MCF 10A (cell line): ENCODE results near the gene KCTD14. TPM values are rescaled to one million over a fixed set of nuclear protein-coding genes. Genes with fewer than 3 reads are reported as not detected.

Experiments used
- BruUV-seq: library from RNA; stranded (reverse); fragments of 400-500 nt; replicated peaks from 2 replicates; lab custom pipeline; 2021; lab: Mats Ljungman, UMichigan
- CTCF ChIA-PET: fragments of 300-600 bp; sonication (Branson Sonifier 250); formaldehyde crosslinking; extraction: SDS; loops from one replicate; lab custom pipeline; 2021; ENCODE audit warnings: antibody characterized with exemption, inconsistent platforms; lab: Yijun Ruan, JAX
- POLR2A ChIA-PET: fragments of 300-600, 350-650 bp; sonication (Branson Sonifier 250); formaldehyde crosslinking; extraction: SDS; loops from one replicate; lab custom pipeline; 2020; ENCODE audit warnings: antibody characterized with exemption, inconsistent platforms; lab: Yijun Ruan, JAX
- DNase-seq: peaks from one replicate; pipeline ENCODE4 v3.0.0-alpha.2; 2018; ENCODE audit not compliant: unreplicated experiment
- H3K27ac Mint-ChIP-seq: one replicate; pipeline ENCODE4 v1.8.0; 2022; ENCODE audit warnings: mild to moderate bottlenecking, low read depth, mixed read lengths; ENCODE audit not compliant: unreplicated experiment
- H3K27me3 Mint-ChIP-seq: one replicate; pipeline ENCODE4 v1.8.0; 2022; ENCODE audit warnings: mixed read lengths; ENCODE audit not compliant: insufficient read depth, unreplicated experiment
- H3K36me3 Mint-ChIP-seq: one replicate; pipeline ENCODE4 v1.8.0; 2022; ENCODE audit warnings: mild to moderate bottlenecking, moderate library complexity, mixed read lengths; ENCODE audit not compliant: insufficient read depth, unreplicated experiment
- H3K4me1 Mint-ChIP-seq: one replicate; pipeline ENCODE4 v1.8.0; 2022; ENCODE audit warnings: mixed read lengths; ENCODE audit not compliant: insufficient read depth, unreplicated experiment
- H3K4me3 Mint-ChIP-seq: one replicate; pipeline ENCODE4 v1.8.0; 2022; ENCODE audit warnings: mild to moderate bottlenecking, moderate library complexity, mixed read lengths; ENCODE audit not compliant: unreplicated experiment
- H3K9me3 Mint-ChIP-seq: one replicate; pipeline ENCODE4 v1.8.0; 2022; ENCODE audit warnings: mixed read lengths; ENCODE audit not compliant: unreplicated experiment
- intact Hi-C: fragments of 100-400 bp; cut with micrococcal nuclease; formaldehyde crosslinking; loops from 2 replicates; pipeline ENCODE4 v1.14.1; 2022
- total RNA-seq: library from RNA; stranded (reverse); gene quantifications from 2 replicates; pipeline ENCODE4 v1.2.3, GENCODE V29; 2022
- TF ChIP-seq, protein P1 (sequence below): fragments of 200-600 bp; IDR thresholded peaks from one replicate; pipeline ENCODE4 v1.8.0; 2022; ENCODE audit warnings: antibody characterized with exemption, mild to moderate bottlenecking; ENCODE audit not compliant: unreplicated experiment

Gene KCTD14
- total RNA-seq, 1 experiment from 2014 or later = 2.2 TPM

DNA sequence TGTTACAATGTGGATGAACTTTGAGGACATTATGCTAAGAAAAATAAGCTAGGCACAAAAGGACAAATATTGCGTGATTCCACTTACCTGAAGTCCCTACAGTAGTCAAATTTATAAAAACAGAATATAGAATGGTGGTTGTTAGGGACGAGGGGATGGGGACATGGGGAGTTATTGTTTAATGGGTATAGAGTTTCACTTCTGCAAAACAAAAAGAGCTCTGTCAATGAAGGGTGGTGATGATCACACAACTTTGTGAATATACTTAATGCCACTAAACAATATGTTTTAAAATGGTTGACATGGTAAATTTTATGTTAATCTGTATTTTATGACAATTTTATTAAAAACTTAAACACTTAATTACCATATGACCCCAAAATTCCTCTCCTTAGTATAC lies 54.7 kb downstream of the KCTD14 start:
- POLR2A ChIA-PET = no interaction called here
- CTCF ChIA-PET = no interaction called here
- intact Hi-C loops = no loop called here
- Mint-ChIP-seq H3K4me1 (no peaks in the 10 kb centered on the region), H3K36me3 (peaks cover 5% of the 10 kb centered on the region), H3K4me3 (no peak overlapping the region), H3K27ac (no peak overlapping the region), H3K27me3 (no peaks in the 10 kb centered on the region), H3K9me3 (no peaks in the 10 kb centered on the region)
- no peak for DNase-seq
- TF ChIP-seq, protein P1, sequence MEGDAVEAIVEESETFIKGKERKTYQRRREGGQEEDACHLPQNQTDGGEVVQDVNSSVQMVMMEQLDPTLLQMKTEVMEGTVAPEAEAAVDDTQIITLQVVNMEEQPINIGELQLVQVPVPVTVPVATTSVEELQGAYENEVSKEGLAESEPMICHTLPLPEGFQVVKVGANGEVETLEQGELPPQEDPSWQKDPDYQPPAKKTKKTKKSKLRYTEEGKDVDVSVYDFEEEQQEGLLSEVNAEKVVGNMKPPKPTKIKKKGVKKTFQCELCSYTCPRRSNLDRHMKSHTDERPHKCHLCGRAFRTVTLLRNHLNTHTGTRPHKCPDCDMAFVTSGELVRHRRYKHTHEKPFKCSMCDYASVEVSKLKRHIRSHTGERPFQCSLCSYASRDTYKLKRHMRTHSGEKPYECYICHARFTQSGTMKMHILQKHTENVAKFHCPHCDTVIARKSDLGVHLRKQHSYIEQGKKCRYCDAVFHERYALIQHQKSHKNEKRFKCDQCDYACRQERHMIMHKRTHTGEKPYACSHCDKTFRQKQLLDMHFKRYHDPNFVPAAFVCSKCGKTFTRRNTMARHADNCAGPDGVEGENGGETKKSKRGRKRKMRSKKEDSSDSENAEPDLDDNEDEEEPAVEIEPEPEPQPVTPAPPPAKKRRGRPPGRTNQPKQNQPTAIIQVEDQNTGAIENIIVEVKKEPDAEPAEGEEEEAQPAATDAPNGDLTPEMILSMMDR = no peak
- BruUV-seq = no TSS peak

DNA sequence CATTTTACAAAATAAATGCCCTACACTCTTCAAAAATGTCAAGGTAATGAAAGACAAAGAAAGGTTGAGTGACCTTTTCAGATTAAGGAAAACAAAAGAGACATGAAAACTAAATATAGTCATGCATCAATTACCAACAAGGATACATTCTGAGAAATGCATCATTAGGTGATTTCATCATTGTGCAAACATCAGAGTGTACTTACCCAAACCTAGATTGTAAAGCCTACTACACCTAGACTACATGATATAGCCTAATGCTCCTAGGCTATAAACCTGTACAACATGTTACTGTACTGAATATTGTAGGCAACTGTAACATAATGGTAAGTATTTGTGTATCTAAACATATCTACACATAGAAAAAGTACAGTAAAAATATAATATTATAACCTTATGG lies 55.3 kb downstream of the KCTD14 start:
- POLR2A ChIA-PET = no interaction called here
- CTCF ChIA-PET = no interaction called here
- Mint-ChIP-seq H3K27me3 (no peaks in the 10 kb centered on the region), H3K9me3 (no peaks in the 10 kb centered on the region), H3K27ac (no peak overlapping the region), H3K4me1 (no peaks in the 10 kb centered on the region), H3K36me3 (peaks cover 5% of the 10 kb centered on the region), H3K4me3 (no peak overlapping the region)
- DNase-seq = no peak
- TF ChIP-seq, protein P1 = no peak
- intact Hi-C loops = no loop called here
- BruUV-seq = no TSS peak

DNA sequence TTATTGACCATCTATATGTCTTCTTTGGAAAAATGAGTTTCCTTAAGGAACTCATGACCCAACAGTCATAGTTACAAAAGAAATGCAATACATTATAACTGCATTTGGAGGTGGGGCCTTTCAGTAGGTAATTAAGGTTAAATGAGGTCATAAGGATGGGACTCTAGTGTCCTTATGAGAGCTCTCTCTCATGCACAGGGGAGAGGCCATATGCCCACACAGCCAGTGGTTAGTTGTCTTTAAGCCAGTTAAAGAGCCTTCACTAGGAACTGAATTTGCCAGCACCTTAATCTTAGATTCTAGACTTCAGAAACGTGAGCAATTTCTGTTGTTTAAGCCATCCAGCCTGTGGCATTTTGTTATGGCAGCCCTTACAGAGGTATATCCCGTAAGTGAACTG lies 56.0 kb downstream of the KCTD14 start:
- no peaks in the 10 kb centered on the region for H3K9me3 Mint-ChIP-seq
- no peak overlapping the region for H3K4me3 Mint-ChIP-seq
- no peaks in the 10 kb centered on the region for H3K27me3 Mint-ChIP-seq
- ChIA-PET POLR2A (no interaction called here), CTCF (no interaction called here)
- no peak overlapping the region for H3K27ac Mint-ChIP-seq
- no peak for DNase-seq
- H3K36me3 Mint-ChIP-seq = peaks cover 5% of the 10 kb centered on the region
- TF ChIP-seq, protein P1 = no peak
- intact Hi-C loops = no loop called here
- no peaks in the 10 kb centered on the region for H3K4me1 Mint-ChIP-seq
- BruUV-seq = no TSS peak

DNA sequence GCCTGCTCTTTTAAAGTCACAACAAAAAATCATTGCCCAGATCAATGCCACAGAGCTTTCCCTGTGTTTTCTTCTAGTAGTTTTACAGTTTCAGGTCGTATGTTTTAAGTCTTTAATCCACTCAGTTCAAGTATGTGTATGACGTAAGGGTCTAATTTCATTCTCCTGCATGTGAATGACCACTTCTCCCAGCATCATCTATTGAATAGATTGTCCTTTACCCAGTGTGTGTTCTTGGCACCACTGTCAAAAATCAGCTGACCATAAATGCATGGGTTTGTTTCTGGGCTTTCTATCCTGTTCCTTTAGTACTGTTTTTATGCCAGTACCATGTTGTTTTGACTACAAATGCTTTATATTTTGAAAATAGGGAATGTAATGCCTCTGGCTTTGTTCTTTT lies 56.7 kb downstream of the KCTD14 start:
- H3K4me1 Mint-ChIP-seq = no peaks in the 10 kb centered on the region

More for the DNA sequence above, 56.7 kb downstream of the KCTD14 start:
- H3K27me3 Mint-ChIP-seq = no peaks in the 10 kb centered on the region
- TF ChIP-seq, protein P1 = no peak
- no peak overlapping the region for H3K27ac Mint-ChIP-seq
- intact Hi-C loops = no loop called here
- DNase-seq = no peak
- BruUV-seq = no TSS peak
- H3K9me3 Mint-ChIP-seq = no peaks in the 10 kb centered on the region
- ChIA-PET CTCF (no interaction called here), POLR2A (no interaction called here)
- H3K36me3 Mint-ChIP-seq = peaks cover 5% of the 10 kb centered on the region
- H3K4me3 Mint-ChIP-seq = no peak overlapping the region

Other genes with a start within 250 kb of the KCTD14 start
- gene RSF1, start 202.6 kb downstream of the KCTD14 start, total RNA-seq = 62.0 and 71.2 TPM in 2 replicates
- 13.0 and 13.2 TPM in 2 replicates for gene AAMDC, start 202.1 kb downstream of the KCTD14 start, total RNA-seq
- 21.6 and 25.2 TPM in 2 replicates for gene INTS4, start 28.6 kb downstream of the KCTD14 start, total RNA-seq
- not detected in 2 replicates for gene THRSP, start 40.6 kb upstream of the KCTD14 start, total RNA-seq
- gene NDUFC2, start 56.6 kb upstream of the KCTD14 start, total RNA-seq = 156 and 186 TPM in 2 replicates
- 33.8 and 37.2 TPM in 2 replicates for gene ALG8, start 116.3 kb upstream of the KCTD14 start, total RNA-seq
- 10.2 and 11.3 TPM in 2 replicates for gene KCTD21, start 165.3 kb upstream of the KCTD14 start, total RNA-seq
- gene USP35, start 165.6 kb upstream of the KCTD14 start, total RNA-seq = 6.7 and 10.3 TPM in 2 replicates